ENCODE measurements around the gene C10orf143.

DNA sequence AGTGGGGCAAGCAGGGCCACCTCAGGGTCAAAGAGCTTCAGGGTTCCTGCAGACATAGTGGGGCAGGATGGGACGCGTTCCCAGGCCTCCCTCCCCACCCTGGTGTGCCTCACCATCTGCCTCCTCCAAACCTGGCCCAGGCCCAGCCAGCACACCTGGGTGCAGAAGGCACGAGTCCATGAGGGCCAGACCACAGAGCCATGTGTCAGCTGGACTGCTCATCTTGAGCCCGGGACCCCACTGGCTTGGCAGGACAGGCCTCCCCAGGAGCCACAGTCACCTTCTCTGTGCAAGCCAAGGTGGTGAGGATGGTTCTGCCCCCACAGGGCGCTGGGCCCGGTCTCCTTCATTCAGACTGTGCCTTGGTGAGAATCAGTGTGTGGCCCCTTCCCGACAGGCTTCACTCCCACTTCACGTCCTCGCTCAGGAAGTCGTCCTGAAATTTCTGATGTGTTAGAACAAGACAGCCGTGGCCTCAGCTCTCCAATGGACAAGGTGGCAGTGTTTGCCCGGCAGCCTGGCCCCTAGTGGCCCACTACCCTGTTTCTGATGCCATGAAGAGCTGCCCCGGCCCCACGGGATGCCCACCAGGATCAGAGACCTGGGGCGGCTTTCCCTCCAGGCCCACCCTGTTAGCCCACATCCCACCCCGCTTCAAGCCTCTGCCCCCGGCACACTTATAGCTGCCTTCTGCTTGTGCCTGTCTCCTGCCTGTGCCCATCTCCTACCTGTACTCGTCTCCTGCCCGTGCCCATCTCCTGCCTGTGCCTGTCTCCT is 87.0 kb downstream of the C10orf143 start:
- no peak for TF ChIP-seq RAD21 (conservative IDR thresholded peaks at IDR 0.05 in 1 of 2, IDR thresholded peaks at IDR 0.05 in 1 of 2)
- no peak for TF ChIP-seq EP300 (IDR thresholded peaks at IDR 0.05)
- no peak for TF ChIP-seq MAX (IDR thresholded peaks at IDR 0.05)
- TF ChIP-seq CTCF (IDR thresholded peaks at IDR 0.05): no peak
- no peak for TF ChIP-seq HDAC2 (IDR thresholded peaks at IDR 0.05)
- TF ChIP-seq POLR2A (IDR thresholded peaks at IDR 0.05; ENCODE audit: low read length): no peak
- no peak for TF ChIP-seq NPAS2 (CRISPR knock-in tag; IDR thresholded peaks at IDR 0.05; ENCODE audit: borderline replicate concordance)
